Measurements from ENCODE around the gene GON7. TPM values are rescaled to one million over a fixed set of nuclear protein-coding genes. Genes with fewer than 3 reads are reported as not detected.
A peak's percentile ranks its signal among the peaks of the same experiment; 100 is the strongest.
"Not testable (repeated sequence)": the region's sequence is repeated elsewhere in the genome, so short reads cannot be mapped to it uniquely, and the experiment has no call there.

Gene GON7
- total RNA-seq, 4 donors from 2014 or later, result 7.3 to 16.8 (median 10.8) TPM

- Histone ChIP-seq H3K36me3 (no peaks in the 10 kb centered on the region), H3K27me3 (no peaks in the 10 kb centered on the region), H3K4me1 (no peaks in the 10 kb centered on the region), H3K9me3 (no peaks in the 10 kb centered on the region), H3K27ac (no peak overlapping the region), H3K4me3 (no peak overlapping the region)
- TF ChIP-seq POLR2A (IDR thresholded peaks at IDR 0.05) (no peak), CTCF (IDR thresholded peaks at IDR 0.05) (no peak)
- no peak for DNase-seq
Measured at GRCh38 chr14:93163564-93163963, 43.3 kb downstream of the GON7 start.

- no peak overlapping the region for H3K27ac ChIP-seq
- no peaks in the 10 kb centered on the region for H3K9me3 ChIP-seq
- no peak overlapping the region for H3K4me3 ChIP-seq
- H3K36me3 ChIP-seq, result no peaks in the 10 kb centered on the region
- TF ChIP-seq CTCF (IDR thresholded peaks at IDR 0.05) (no peak), POLR2A (IDR thresholded peaks at IDR 0.05) (no peak)
- no peak for DNase-seq
- no peaks in the 10 kb centered on the region for H3K27me3 ChIP-seq
- H3K4me1 ChIP-seq, result no peaks in the 10 kb centered on the region
Measured at GRCh38 chr14:93161411-93161940, 45.4 kb downstream of the GON7 start.

- Histone ChIP-seq H3K27ac (no peak overlapping the region), H3K36me3 (no peaks in the 10 kb centered on the region), H3K4me1 (no peaks in the 10 kb centered on the region), H3K9me3 (no peaks in the 10 kb centered on the region), H3K27me3 (no peaks in the 10 kb centered on the region), H3K4me3 (no peak overlapping the region)
- TF ChIP-seq POLR2A (IDR thresholded peaks at IDR 0.05), result no peak
- peak in 3 of 6 experiments; percentile 26 to 41 (median 39) for TF ChIP-seq CTCF (IDR thresholded peaks at IDR 0.05)
- DNase-seq, result no peak
Measured at GRCh38 chr14:93160353-93160801, 46.5 kb downstream of the GON7 start.

GRCh38 chr14:93159625-93160352 is 47.1 kb downstream of the GON7 start:
- H3K27ac ChIP-seq, H3K27me3 ChIP-seq, H3K4me1 ChIP-seq, H3K9me3 ChIP-seq, DNase-seq, H3K4me3 ChIP-seq, H3K36me3 ChIP-seq: not testable (repeated sequence)

- H3K4me3 ChIP-seq, H3K27me3 ChIP-seq, H3K9me3 ChIP-seq, DNase-seq, H3K4me1 ChIP-seq, H3K27ac ChIP-seq, H3K36me3 ChIP-seq: not testable (repeated sequence)
Measured at GRCh38 chr14:93158349-93158748, 48.5 kb downstream of the GON7 start.

GRCh38 chr14:93156693-93157369 is 50.0 kb downstream of the GON7 start:
- Histone ChIP-seq H3K27ac (no peak overlapping the region), H3K9me3 (no peaks in the 10 kb centered on the region), H3K4me3 (no peak overlapping the region), H3K4me1 (no peaks in the 10 kb centered on the region), H3K36me3 (no peaks in the 10 kb centered on the region), H3K27me3 (no peaks in the 10 kb centered on the region)
- DNase-seq, result no peak
- TF ChIP-seq POLR2A (IDR thresholded peaks at IDR 0.05) (no peak), CTCF (IDR thresholded peaks at IDR 0.05) (no peak)
